K562 (cell line): Measurements from ENCODE around the gene RBMS1. TPM values are rescaled to one million over a fixed set of nuclear protein-coding genes. Genes with fewer than 3 reads are reported as not detected.

Source experiments
- ATAC-seq: fragments of 200-7000 bp; cut with Tn5 transposase; 3 replicates; pipeline ENCODE4 v1.9.1; 2020; ENCODE audit warnings: moderate library complexity
- BruUV-seq: library from RNA; stranded (reverse); fragments of 400-500 nt; replicated peaks from 2 replicates; lab custom pipeline; 2021; lab: Mats Ljungman, UMichigan
- CTCF ChIA-PET: fragments of 300-600 bp; formaldehyde crosslinking; extraction: SDS; loops from one replicate; lab custom pipeline; 2021; ENCODE audit warnings: low intra/inter-chr PET ratio; lab: Yijun Ruan, JAX
- POLR2A ChIA-PET: fragments of 300-600, 350-650 bp; sonication (Branson Sonifier 250); formaldehyde crosslinking; extraction: SDS; loops from one replicate; lab custom pipeline; 2021; ENCODE audit warnings: antibody characterized with exemption, inconsistent platforms; lab: Yijun Ruan, JAX
- DNase-seq, 4 experiments: peaks; one replicate each; pipeline versions ENCODE4 v3.0.0 to v3.0.0-alpha.2; 2011 to 2018; ENCODE audit warnings: low spot score in 3 of 4, mixed read lengths in 3 of 4; ENCODE audit errors: extremely low read depth in 1 of 4
- FAIRE-seq: peaks from 2 replicates; lab custom pipeline; 2011; peaks lifted over from hg19 to GRCh38; lab: Jason Lieb, UNC
- H2AFZ ChIP-seq: 2 replicates; pipeline ENCODE4 v1.6.0; 2011; ENCODE audit warnings: low read depth, low read length, control low read depth, inconsistent platforms
- H3K27ac ChIP-seq: fragments of 200-600 bp; 3 replicates; pipeline ENCODE4 v1.8.0; 2011; ENCODE audit warnings: low read depth, mild to moderate bottlenecking, control low read depth, inconsistent platforms, low read length, moderate library complexity, mixed read lengths; ENCODE audit errors: extremely low read depth
- H3K27me3 ChIP-seq, 2 experiments: fragments of 300-600 bp in 1 of 2; 2 replicates in 1 of 2; 3 replicates in 1 of 2; pipeline versions ENCODE4 v1.6.0 to v1.8.0; 2011; ENCODE audit warnings: inconsistent platforms in 2 of 2, low read length in 2 of 2, mild to moderate bottlenecking in 1 of 2, mixed read lengths in 1 of 2, moderate library complexity in 1 of 2; ENCODE audit not compliant: control insufficient read depth in 2 of 2, insufficient read depth in 2 of 2
- H3K36me3 ChIP-seq: fragments of 300-600 bp; 3 replicates; pipeline ENCODE4 v1.8.0; 2011; ENCODE audit warnings: mild to moderate bottlenecking, low read length, inconsistent platforms; ENCODE audit not compliant: control insufficient read depth, insufficient read depth
- H3K4me1 ChIP-seq, 2 experiments: fragments of 200-600 bp in 1 of 2; replicated peaks in 1 of 2; 2 replicates in 1 of 2; 3 replicates in 1 of 2; pipeline versions ENCODE4 v1.5.1 to v1.8.0; 2011; ENCODE audit warnings: inconsistent platforms in 2 of 2, low read length in 2 of 2, mild to moderate bottlenecking in 1 of 2, mixed read lengths in 1 of 2, moderate library complexity in 1 of 2; ENCODE audit not compliant: control insufficient read depth in 2 of 2, insufficient read depth in 2 of 2
- H3K4me2 ChIP-seq: 2 replicates; pipeline ENCODE4 v1.6.1; 2011; ENCODE audit warnings: low read length, control low read depth, inconsistent platforms, mixed read lengths; ENCODE audit not compliant: insufficient read depth
- H3K4me3 ChIP-seq: fragments of 200-600 bp; sonication (generic), shearing (Covaris generic); 2 replicates; pipeline ENCODE4 v1.5.1; 2016; ENCODE audit warnings: control low read depth, inconsistent platforms
- H3K79me2 ChIP-seq: fragments of 200-600 bp; 3 replicates; pipeline ENCODE4 v1.8.0; 2011; ENCODE audit warnings: low read length, inconsistent platforms; ENCODE audit not compliant: control insufficient read depth, insufficient read depth
- H3K9ac ChIP-seq, 2 experiments: 2 replicates each; pipeline versions ENCODE4 v1.6.0 to v1.6.1; 2011; ENCODE audit warnings: low read depth in 2 of 2, low read length in 2 of 2, control low read depth in 1 of 2, inconsistent platforms in 1 of 2, mild to moderate bottlenecking in 1 of 2, mixed read lengths in 1 of 2; ENCODE audit not compliant: insufficient read depth in 1 of 2
- H3K9me1 ChIP-seq: one replicate; pipeline ENCODE4 v1.6.0; 2011; ENCODE audit warnings: inconsistent platforms, mild to moderate bottlenecking, low read length, moderate library complexity; ENCODE audit not compliant: control insufficient read depth, insufficient read depth
- H3K9me3 ChIP-seq: replicated peaks from 2 replicates; pipeline ENCODE4 v1.5.1; 2011; ENCODE audit warnings: low read depth, low read length, inconsistent platforms; ENCODE audit not compliant: control insufficient read depth, insufficient read depth
- H4K20me1 ChIP-seq: replicated peaks from 2 replicates; pipeline ENCODE4 v1.6.1; 2011; ENCODE audit warnings: low read length, inconsistent platforms, mixed read lengths; ENCODE audit not compliant: control insufficient read depth, insufficient read depth
- HNRNPK ChIP-seq: fragments of 200-400 bp; formaldehyde crosslinking; IDR thresholded peaks from one replicate; pipeline ENCODE4 v1.6.1; 2018; ENCODE audit warnings: mild to moderate bottlenecking, low read depth, low read length; ENCODE audit not compliant: poor library complexity, severe bottlenecking
- KDM1A ChIP-seq, 2 experiments: fragments of 450-650 bp; IDR thresholded peaks; 2 replicates each; pipeline ENCODE4 v1.6.1; 2016; ENCODE audit warnings: mild to moderate bottlenecking in 2 of 2
- MEF2D ChIP-seq: conservative IDR thresholded peaks from 2 replicates; pipeline ENCODE4 v1.6.1; 2016; ENCODE audit warnings: low read depth, missing genetic modification characterization, missing compliant biosample characterization
- MEIS2 ChIP-seq: fragments of 450-650 bp; IDR thresholded peaks from 2 replicates; pipeline ENCODE4 v1.6.1; 2014; ENCODE audit warnings: mild to moderate bottlenecking; ENCODE audit not compliant: partially characterized antibody
- PHF21A ChIP-seq: fragments of 450-650 bp; IDR thresholded peaks from 2 replicates; pipeline ENCODE4 v1.6.1; 2017; ENCODE audit warnings: low read depth, borderline replicate concordance
- RFX1 ChIP-seq: fragments of 450-650 bp; IDR thresholded peaks from 2 replicates; pipeline ENCODE4 v1.6.1; 2016; ENCODE audit warnings: mild to moderate bottlenecking, moderate library complexity
- RFX5 ChIP-seq: IDR thresholded peaks from 2 replicates; pipeline ENCODE4 v1.6.1; 2011; ENCODE audit warnings: low read depth, mild to moderate bottlenecking, improper control_type of control experiment, low read length
- XRCC5 ChIP-seq: fragments of 200-400 bp; formaldehyde crosslinking; IDR thresholded peaks from 2 replicates; pipeline ENCODE4 v1.6.1; 2017; ENCODE audit warnings: low read depth, mild to moderate bottlenecking, low read length
- WGBS: fragments of 100-300 bp; shearing (Covaris generic); methylation state at CpG from one replicate; pipeline ENCODE4 v1.1.6; 2016; ENCODE audit warnings: low coverage, mixed read lengths; ENCODE audit not compliant: insufficient coverage; ENCODE audit errors: missing lambda C conversion rate; 5-methylcytosine and 5-hydroxymethylcytosine counted together
- in situ Hi-C: fragments of 300-500 bp; cut with MboI; formaldehyde crosslinking; loops from 4 replicates; pipeline ENCODE4 v1.15.0; 2018; ENCODE audit warnings: inconsistent platforms, mixed read lengths
- intact Hi-C: fragments of 100-400 bp; cut with micrococcal nuclease; formaldehyde crosslinking; loops from 2 replicates; pipeline ENCODE4 v1.14.2; 2022
- polyA plus RNA-seq, 8 experiments: library from polyadenylated mRNA; depleted of rRNA in 4 of 8; stranded (reverse) in 5 of 8; unstranded in 3 of 8; fragments of >200 nt; fragmentation: Nextera tagmentation in 2 of 8; fragmentation: Illumina TruSeq in 1 of 8; extraction: Ambion mirVana in 2 of 8; extraction: Trizol in 1 of 8; gene quantifications; 2 replicates each; pipeline versions ENCODE4 v1.2.1 to v1.2.3, GENCODE V29; 2011 to 2014; ENCODE audit warnings: inconsistent platforms in 1 of 8, missing spikeins in 1 of 8
- total RNA-seq, 7 experiments: library from RNA; depleted of rRNA in 6 of 7; stranded (reverse); fragments of >200 nt in 6 of 7; fragmentation: Illumina TruSeq in 2 of 7; extraction: Trizol in 2 of 7; gene quantifications; 2 replicates each; pipeline versions ENCODE4 v1.2.1 to v1.2.3, GENCODE V29; 2011 to 2021; ENCODE audit warnings: low replicate concordance in 1 of 7
- TF ChIP-seq, protein P1 (sequence below), 2 experiments: IDR thresholded peaks in 1 of 2; conservative IDR thresholded peaks in 1 of 2; 2 replicates each; pipeline ENCODE4 v1.6.1; 2016; ENCODE audit warnings: low read depth in 2 of 2, mild to moderate bottlenecking in 1 of 2, missing compliant biosample characterization in 1 of 2, missing genetic modification characterization in 1 of 2, moderate library complexity in 1 of 2
- TF ChIP-seq, protein P2 (sequence below): sonication (generic); formaldehyde crosslinking; IDR thresholded peaks from 2 replicates; pipeline ENCODE4 v1.8.0; 2022; ENCODE audit warnings: missing genetic modification reagents, mild to moderate bottlenecking, moderate library complexity, borderline replicate concordance

RBMS1 gene
- total and polyA plus RNA-seq, 9 of the 15 experiments (the other 6 are each of a cell fraction or from before 2014, with no cell fraction given), result 0.04 to 0.31 (median 0.09) TPM; not detected in 6

DNA sequence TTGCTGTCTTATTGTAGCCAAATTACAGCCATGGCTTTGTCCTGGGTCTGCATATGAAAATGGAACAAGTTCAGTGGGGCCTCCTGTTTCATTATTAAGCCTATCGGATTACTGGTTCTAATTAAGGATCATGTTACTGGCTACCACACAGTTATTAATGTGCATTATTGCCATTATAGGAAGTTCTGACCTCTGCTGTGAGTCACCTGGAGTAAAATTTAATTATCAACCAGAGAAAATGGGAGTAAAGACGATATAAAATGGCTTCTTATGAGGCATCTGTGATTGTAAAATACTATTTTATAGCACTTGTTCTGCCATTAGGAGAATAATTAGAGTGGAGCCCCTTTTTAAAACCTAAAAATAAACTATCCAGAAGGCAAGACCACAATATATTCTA is 150.2 kb downstream of the RBMS1 start (continued):
- TF ChIP-seq, protein P1, sequence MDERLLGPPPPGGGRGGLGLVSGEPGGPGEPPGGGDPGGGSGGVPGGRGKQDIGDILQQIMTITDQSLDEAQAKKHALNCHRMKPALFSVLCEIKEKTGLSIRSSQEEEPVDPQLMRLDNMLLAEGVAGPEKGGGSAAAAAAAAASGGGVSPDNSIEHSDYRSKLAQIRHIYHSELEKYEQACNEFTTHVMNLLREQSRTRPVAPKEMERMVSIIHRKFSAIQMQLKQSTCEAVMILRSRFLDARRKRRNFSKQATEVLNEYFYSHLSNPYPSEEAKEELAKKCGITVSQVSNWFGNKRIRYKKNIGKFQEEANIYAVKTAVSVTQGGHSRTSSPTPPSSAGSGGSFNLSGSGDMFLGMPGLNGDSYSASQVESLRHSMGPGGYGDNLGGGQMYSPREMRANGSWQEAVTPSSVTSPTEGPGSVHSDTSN (CRISPR knock-in tag; IDR thresholded peaks at IDR 0.05; ENCODE audit: low read depth), result no peak
- TF ChIP-seq, protein P1 (tag; conservative IDR thresholded peaks at IDR 0.05; ENCODE audit: low read depth), result no peak
- TF ChIP-seq, all 486 proteins: peak for 0

DNA sequence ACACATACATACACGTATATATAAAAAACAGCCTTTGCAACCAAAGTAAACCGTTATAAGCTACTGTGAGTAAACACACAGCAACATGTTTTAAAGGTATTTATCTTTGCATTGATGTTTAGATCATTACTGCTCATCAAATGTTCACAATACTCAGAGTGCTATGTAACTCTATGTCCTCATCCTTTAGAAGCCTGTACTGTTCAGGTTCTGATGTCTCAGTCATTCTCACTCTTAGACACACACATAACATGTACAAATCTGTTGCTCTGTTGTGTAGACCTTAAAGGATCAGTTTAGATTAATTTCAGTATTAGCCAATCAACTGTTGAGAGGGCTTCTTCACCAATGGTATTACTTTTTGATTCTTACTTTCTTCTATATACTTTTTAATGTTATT is 153.9 kb downstream of the RBMS1 start:
- no peak for DNase-seq
- H4K20me1 ChIP-seq, result no peaks in the 10 kb centered on the region
- H3K27ac ChIP-seq, result no peak overlapping the region
- H3K36me3 ChIP-seq, result no peaks in the 10 kb centered on the region
- ChIA-PET POLR2A (no interaction called here), CTCF (no interaction called here)
- 0% methylated on average over 2 of the region's 2 CpGs for WGBS
- no peak overlapping the region for H3K9ac ChIP-seq
- no peak overlapping the region for H3K4me3 ChIP-seq
- FAIRE-seq, result no peak
- in situ Hi-C loops (no loop called here), intact Hi-C loops (loop anchor here (10.0 kb wide), 1 partner anchor 635 kb away; no protein-coding TSS in a partner anchor)
- no peaks in the 10 kb centered on the region for H3K4me1 ChIP-seq
- H3K4me2 ChIP-seq, result no peak overlapping the region
- no peak overlapping the region for H2AFZ ChIP-seq
- no peaks in the 10 kb centered on the region for H3K9me3 ChIP-seq
- no peaks in the 10 kb centered on the region for H3K27me3 ChIP-seq
- BruUV-seq, result no TSS peak
- H3K9me1 ChIP-seq, result no peaks in the 10 kb centered on the region
- no peaks in the 10 kb centered on the region for H3K79me2 ChIP-seq
- ATAC-seq, result no peak
- TF ChIP-seq MEF2D (tag), result no peak
- TF ChIP-seq, protein P2, sequence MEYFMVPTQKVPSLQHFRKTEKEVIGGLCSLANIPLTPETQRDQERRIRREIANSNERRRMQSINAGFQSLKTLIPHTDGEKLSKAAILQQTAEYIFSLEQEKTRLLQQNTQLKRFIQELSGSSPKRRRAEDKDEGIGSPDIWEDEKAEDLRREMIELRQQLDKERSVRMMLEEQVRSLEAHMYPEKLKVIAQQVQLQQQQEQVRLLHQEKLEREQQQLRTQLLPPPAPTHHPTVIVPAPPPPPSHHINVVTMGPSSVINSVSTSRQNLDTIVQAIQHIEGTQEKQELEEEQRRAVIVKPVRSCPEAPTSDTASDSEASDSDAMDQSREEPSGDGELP (CRISPR knock-in tag), result no peak
- TF ChIP-seq XRCC5, result no peak
- TF ChIP-seq KDM1A (IDR thresholded peaks at IDR 0.05), result no peak
- no peak for TF ChIP-seq MEIS2
- no peak for TF ChIP-seq HNRNPK
- no peak for TF ChIP-seq RFX1
- no peak for TF ChIP-seq RFX5
- no peak for TF ChIP-seq PHF21A
